Keratinocyte (primary cell): ENCODE measurements around the gene SPATA33.

Experiments used
- CTCF ChIP-seq, 3 experiments: IDR thresholded peaks in 1 of 3; conservative IDR thresholded peaks in 1 of 3; optimal IDR thresholded peaks in 1 of 3; 2 replicates in 2 of 3; 3 replicates in 1 of 3; pipeline versions ENCODE3 to v1.5.1; 2011; ENCODE audit warnings: low read length in 3 of 3, mild to moderate bottlenecking in 3 of 3, moderate library complexity in 2 of 3, control low read depth in 1 of 3, inconsistent platforms in 1 of 3; ENCODE audit not compliant: insufficient read depth in 2 of 3; ENCODE audit errors: extremely low read depth in 1 of 3
- EZH2 ChIP-seq: IDR thresholded peaks from one replicate; pipeline ENCODE4 v1.6.1; 2012; ENCODE audit warnings: inconsistent platforms, mild to moderate bottlenecking, low read length, moderate library complexity

- TF ChIP-seq CTCF (optimal IDR thresholded peaks at IDR 0.05 in 1 of 3, IDR thresholded peaks at IDR 0.05 in 1 of 3, conservative IDR thresholded peaks at IDR 0.05 in 1 of 3; ENCODE audit: extremely low read depth in 1 of 3, insufficient read depth in 2 of 3, low read length in 3 of 3) (no peak), EZH2 (no peak)
Observed at GRCh38 chr16:89624777-89625761, 32.6 kb upstream of the SPATA33 start.
